DMS53 treated with DMSO at 0.1 percent for 48 hours (cell line): ENCODE measurements around the gene RIMBP3C.
"Not testable (repeated sequence)": the region's sequence is repeated elsewhere in the genome, so short reads cannot be mapped to it uniquely, and the experiment has no call there.

Source experiments
- DNase-seq: peaks from one replicate; lab custom pipeline; 2025; ENCODE audit not compliant: unreplicated experiment; lab: John Stamatoyannopoulos, UW

Gene RIMBP3C

GRCh38 chr22:21532863-21533648 lies 18.2 kb downstream of the RIMBP3C start:
- DNase-seq = not testable (repeated sequence)

GRCh38 chr22:21531525-21531924 lies 19.7 kb downstream of the RIMBP3C start:
- not testable (repeated sequence) for DNase-seq

GRCh38 chr22:21526705-21527500 lies 24.4 kb downstream of the RIMBP3C start:
- not testable (repeated sequence) for DNase-seq

- not testable (repeated sequence) for DNase-seq
Observed at GRCh38 chr22:21516970-21517764, 34.1 kb downstream of the RIMBP3C start.

GRCh38 chr22:21516522-21516921 lies 34.7 kb downstream of the RIMBP3C start:
- not testable (repeated sequence) for DNase-seq

- DNase-seq = not testable (repeated sequence)
Observed at GRCh38 chr22:21515234-21515633, 36.0 kb downstream of the RIMBP3C start.

GRCh38 chr22:21514117-21514516 lies 37.1 kb downstream of the RIMBP3C start:
- not testable (repeated sequence) for DNase-seq

GRCh38 chr22:21512022-21512421 lies 39.2 kb downstream of the RIMBP3C start:
- DNase-seq = not testable (repeated sequence)

GRCh38 chr22:21510397-21510796 lies 40.9 kb downstream of the RIMBP3C start:
- not testable (repeated sequence) for DNase-seq

- not testable (repeated sequence) for DNase-seq
Observed at GRCh38 chr22:21499623-21500506, 51.4 kb downstream of the RIMBP3C start.

- not testable (repeated sequence) for DNase-seq
Observed at GRCh38 chr22:21498489-21498888, 52.8 kb downstream of the RIMBP3C start.

- DNase-seq = not testable (repeated sequence)
Observed at GRCh38 chr22:21497984-21498383, 53.3 kb downstream of the RIMBP3C start.
